ENCODE data around the gene DPP6.

The DPP6 gene

GRCh38 chr7:154380771-154381170 lies 328.6 kb downstream of the DPP6 start:
- Histone ChIP-seq H3K36me3 (no peaks in the 10 kb centered on the region), H3K4me3 (ENCODE audit: low read depth in 1 of 2, low read length in 1 of 2) (no peak overlapping the region), H3K4me1 (ENCODE audit: control insufficient read depth in 1 of 2, insufficient read depth in 1 of 2, low read depth in 1 of 2, low read length in 1 of 2) (no peaks in the 10 kb centered on the region), H3K9me3 (no peaks in the 10 kb centered on the region), H3K27me3 (no peaks in the 10 kb centered on the region), H3K27ac (no peak overlapping the region)
- no peak for TF ChIP-seq CTCF (IDR thresholded peaks at IDR 0.05)

GRCh38 chr7:154383045-154383444 lies 330.8 kb downstream of the DPP6 start:
- Histone ChIP-seq H3K27ac (no peak overlapping the region), H3K4me3 (ENCODE audit: low read depth in 1 of 2, low read length in 1 of 2) (no peak overlapping the region), H3K36me3 (no peaks in the 10 kb centered on the region), H3K9me3 (no peaks in the 10 kb centered on the region), H3K27me3 (no peaks in the 10 kb centered on the region), H3K4me1 (ENCODE audit: control insufficient read depth in 1 of 2, insufficient read depth in 1 of 2, low read depth in 1 of 2, low read length in 1 of 2) (no peaks in the 10 kb centered on the region)
- no peak for TF ChIP-seq CTCF (IDR thresholded peaks at IDR 0.05)

GRCh38 chr7:154385214-154385613 lies 333.0 kb downstream of the DPP6 start:
- Histone ChIP-seq H3K27me3 (no peaks in the 10 kb centered on the region), H3K27ac (no peak overlapping the region), H3K4me3 (ENCODE audit: low read depth in 1 of 2, low read length in 1 of 2) (no peak overlapping the region), H3K4me1 (ENCODE audit: control insufficient read depth in 1 of 2, insufficient read depth in 1 of 2, low read depth in 1 of 2, low read length in 1 of 2) (no peaks in the 10 kb centered on the region), H3K36me3 (no peaks in the 10 kb centered on the region), H3K9me3 (no peaks in the 10 kb centered on the region)
- TF ChIP-seq CTCF (IDR thresholded peaks at IDR 0.05) = no peak

GRCh38 chr7:154387252-154387651 lies 335.1 kb downstream of the DPP6 start:
- Histone ChIP-seq H3K36me3 (no peaks in the 10 kb centered on the region), H3K27ac (no peak overlapping the region), H3K4me1 (ENCODE audit: control insufficient read depth in 1 of 2, insufficient read depth in 1 of 2, low read depth in 1 of 2, low read length in 1 of 2) (no peaks in the 10 kb centered on the region), H3K4me3 (ENCODE audit: low read depth in 1 of 2, low read length in 1 of 2) (no peak overlapping the region), H3K9me3 (no peaks in the 10 kb centered on the region), H3K27me3 (no peaks in the 10 kb centered on the region)
- no peak for TF ChIP-seq CTCF (IDR thresholded peaks at IDR 0.05)

- TF ChIP-seq CTCF (IDR thresholded peaks at IDR 0.05) = no peak
- no peaks in the 10 kb centered on the region for H3K36me3 ChIP-seq
- no peak overlapping the region for H3K4me3 ChIP-seq (ENCODE audit: low read depth in 1 of 2, low read length in 1 of 2)
- no peak overlapping the region for H3K27ac ChIP-seq
- H3K27me3 ChIP-seq = no peaks in the 10 kb centered on the region
- H3K4me1 ChIP-seq (ENCODE audit: control insufficient read depth in 1 of 2, insufficient read depth in 1 of 2, low read depth in 1 of 2, low read length in 1 of 2) = no peaks in the 10 kb centered on the region
- no peaks in the 10 kb centered on the region for H3K9me3 ChIP-seq
These were observed 336.2 kb downstream of the DPP6 start for GRCh38 chr7:154388412-154388811.

GRCh38 chr7:154388999-154389398 lies 336.8 kb downstream of the DPP6 start:
- Histone ChIP-seq H3K4me3 (ENCODE audit: low read depth in 1 of 2, low read length in 1 of 2) (no peak overlapping the region), H3K27me3 (no peaks in the 10 kb centered on the region), H3K9me3 (no peaks in the 10 kb centered on the region), H3K4me1 (ENCODE audit: control insufficient read depth in 1 of 2, insufficient read depth in 1 of 2, low read depth in 1 of 2, low read length in 1 of 2) (no peaks in the 10 kb centered on the region), H3K27ac (no peak overlapping the region), H3K36me3 (no peaks in the 10 kb centered on the region)
- TF ChIP-seq CTCF (IDR thresholded peaks at IDR 0.05) = no peak

Measured in neutrophil (primary cell).